Transverse colon (tissue), 4 donors: Measurements from ENCODE around the gene CEP250. TPM values are rescaled to one million over a fixed set of nuclear protein-coding genes. Genes with fewer than 3 reads are reported as not detected.
A peak's percentile ranks its signal among the peaks of the same experiment; 100 is the strongest.

Source experiments
- DNase-seq: peaks from one replicate; pipeline ENCODE4 v3.0.0-alpha.2; 2019
- H3K27ac ChIP-seq, 4 donors: fragments of 200-600 bp; sonication (generic); 2 replicates each; pipeline ENCODE4 v1.5.1; 2016 to 2018; ENCODE audit warnings: inconsistent platforms in 4 of 4
- H3K27me3 ChIP-seq: fragments of 200-600 bp; sonication (generic); 2 replicates; pipeline ENCODE4 v1.5.1; 2017; ENCODE audit warnings: inconsistent platforms
- H3K36me3 ChIP-seq, 4 donors: fragments of 200-600 bp; sonication (generic); 2 replicates each; pipeline ENCODE4 v1.5.1; 2017 to 2019; ENCODE audit warnings: inconsistent platforms in 4 of 4
- H3K4me1 ChIP-seq, 4 donors: fragments of 200-600 bp; sonication (generic); 2 replicates each; pipeline ENCODE4 v1.5.1; 2017 to 2020; ENCODE audit warnings: inconsistent platforms in 4 of 4
- H3K4me3 ChIP-seq, 4 donors: fragments of 200-600 bp; sonication (generic); 1 replicate in 1 of 4; 2 replicates in 3 of 4; pipeline versions ENCODE4 v1.5.1 to v1.6.1; 2017 to 2019; ENCODE audit warnings: inconsistent platforms in 4 of 4
- H3K9me3 ChIP-seq, 2 donors: fragments of 200-600 bp; sonication (generic); 2 replicates each; pipeline ENCODE4 v1.5.1; 2017 to 2019; ENCODE audit warnings: inconsistent platforms in 2 of 2
- EP300 ChIP-seq: sonication (generic); formaldehyde crosslinking; IDR thresholded peaks from one replicate; pipeline ENCODE4 v1.6.1; 2017; ENCODE audit warnings: antibody characterized with exemption, low read depth
- POLR2A ChIP-seq: fragments of 450-650 bp; IDR thresholded peaks from one replicate; pipeline ENCODE4 v1.6.1; 2016; ENCODE audit warnings: antibody characterized with exemption, mild to moderate bottlenecking, moderate library complexity
- POLR2AphosphoS5 ChIP-seq, 3 donors: sonication (generic); formaldehyde crosslinking; IDR thresholded peaks; one replicate each; pipeline ENCODE4 v1.6.1; 2016; ENCODE audit warnings: antibody characterized with exemption in 3 of 3
- WGBS, 2 donors: methylation state at CpG; one replicate each; pipeline ENCODE4 v1.1.5; 2018; ENCODE audit warnings: low coverage in 1 of 2; 5-methylcytosine and 5-hydroxymethylcytosine counted together
- in situ Hi-C, 4 donors: fragments of 200-750 bp; cut with MboI; loops; one replicate each; pipeline versions ENCODE4 v1.15.0 to v1.15.1; 2017; ENCODE audit warnings: low sequenced_read_pairs in 3 of 4, low pct_ligation_motif_present in 1 of 4, low pct_unique_long_range_greater_than_20kb in 1 of 4
- intact Hi-C: fragments of 100-400 bp; cut with DNase I; formaldehyde crosslinking; loops from one replicate; pipeline ENCODE4 v1.15.1; 2023; ENCODE audit warnings: low total_unique reads
- total RNA-seq, 4 donors: library from RNA; depleted of rRNA; stranded (reverse); fragments of >200 nt; gene quantifications; one replicate each; pipeline ENCODE4 v1.1.0, GENCODE V29; 2016
- TF ChIP-seq, protein P1 (sequence below), 5 experiments: fragments of 200-600 bp in 3 of 5; fragments of 450-650 bp in 2 of 5; sonication (generic) in 3 of 5; IDR thresholded peaks; 1 replicate in 2 of 5; 2 replicates in 3 of 5; pipeline ENCODE4 v1.5.1; 2016 to 2017; ENCODE audit warnings: antibody characterized with exemption in 5 of 5, inconsistent platforms in 3 of 5, mild to moderate bottlenecking in 2 of 5, moderate library complexity in 1 of 5

CEP250 gene
- total RNA-seq, 4 donors from 2014 or later: 22.8 to 38.6 (median 28.7) TPM

DNA sequence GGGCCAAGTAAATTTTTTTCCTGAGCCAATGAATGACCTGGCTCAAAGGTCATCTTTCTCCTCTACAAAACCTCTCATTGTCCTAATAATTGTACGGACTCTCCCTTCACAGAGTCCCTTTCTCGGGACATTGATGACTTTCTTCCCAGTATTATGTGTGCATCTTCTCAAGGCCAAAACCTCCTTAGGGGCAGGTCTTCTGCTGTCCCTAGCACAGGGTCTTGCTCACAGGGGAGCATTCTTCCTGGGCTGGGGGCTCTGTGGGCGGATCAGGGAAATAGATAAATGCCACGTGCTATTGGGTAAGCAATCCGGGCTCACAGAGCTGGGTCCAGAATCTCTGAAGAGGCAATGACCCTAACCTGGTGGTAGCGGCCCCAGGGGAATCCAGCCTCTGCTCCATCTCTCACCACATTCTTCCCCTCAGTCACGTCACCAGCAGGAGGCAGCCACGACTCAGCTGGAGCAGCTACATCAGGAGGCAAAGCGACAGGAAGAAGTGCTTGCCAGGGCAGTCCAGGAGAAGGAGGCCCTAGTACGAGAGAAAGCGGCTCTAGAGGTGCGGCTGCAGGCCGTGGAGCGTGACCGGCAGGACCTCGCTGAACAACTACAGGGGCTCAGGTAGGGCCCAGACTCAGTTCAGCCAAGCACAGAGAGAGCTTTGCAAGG is 23.5 kb downstream of the CEP250 start:
- intact Hi-C loops (no loop called here), in situ Hi-C loops (loop anchor here in 1 of 4 donors (25.0 kb wide), 1 partner anchor 408 kb away; no protein-coding TSS in a partner anchor)
- no peaks in the 10 kb centered on the region for H3K27me3 ChIP-seq
- peaks cover 0 to 50% (median 25%) of the 10 kb centered on the region in 4 donors for H3K36me3 ChIP-seq
- TF ChIP-seq, protein P1, sequence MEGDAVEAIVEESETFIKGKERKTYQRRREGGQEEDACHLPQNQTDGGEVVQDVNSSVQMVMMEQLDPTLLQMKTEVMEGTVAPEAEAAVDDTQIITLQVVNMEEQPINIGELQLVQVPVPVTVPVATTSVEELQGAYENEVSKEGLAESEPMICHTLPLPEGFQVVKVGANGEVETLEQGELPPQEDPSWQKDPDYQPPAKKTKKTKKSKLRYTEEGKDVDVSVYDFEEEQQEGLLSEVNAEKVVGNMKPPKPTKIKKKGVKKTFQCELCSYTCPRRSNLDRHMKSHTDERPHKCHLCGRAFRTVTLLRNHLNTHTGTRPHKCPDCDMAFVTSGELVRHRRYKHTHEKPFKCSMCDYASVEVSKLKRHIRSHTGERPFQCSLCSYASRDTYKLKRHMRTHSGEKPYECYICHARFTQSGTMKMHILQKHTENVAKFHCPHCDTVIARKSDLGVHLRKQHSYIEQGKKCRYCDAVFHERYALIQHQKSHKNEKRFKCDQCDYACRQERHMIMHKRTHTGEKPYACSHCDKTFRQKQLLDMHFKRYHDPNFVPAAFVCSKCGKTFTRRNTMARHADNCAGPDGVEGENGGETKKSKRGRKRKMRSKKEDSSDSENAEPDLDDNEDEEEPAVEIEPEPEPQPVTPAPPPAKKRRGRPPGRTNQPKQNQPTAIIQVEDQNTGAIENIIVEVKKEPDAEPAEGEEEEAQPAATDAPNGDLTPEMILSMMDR (IDR thresholded peaks at IDR 0.05): no peak
- TF ChIP-seq POLR2A (no peak), EP300 (no peak), POLR2AphosphoS5 (IDR thresholded peaks at IDR 0.05) (no peak)
- peak; percentile 24 for DNase-seq
- H3K4me3 ChIP-seq: no peak overlapping the region
- H3K27ac ChIP-seq: no peak overlapping the region
- no peaks in the 10 kb centered on the region for H3K4me1 ChIP-seq
- no peaks in the 10 kb centered on the region for H3K9me3 ChIP-seq
- WGBS, 2 donors: 88 to 89% methylated on average over 5 to 16 of the region's 16 CpGs

DNA sequence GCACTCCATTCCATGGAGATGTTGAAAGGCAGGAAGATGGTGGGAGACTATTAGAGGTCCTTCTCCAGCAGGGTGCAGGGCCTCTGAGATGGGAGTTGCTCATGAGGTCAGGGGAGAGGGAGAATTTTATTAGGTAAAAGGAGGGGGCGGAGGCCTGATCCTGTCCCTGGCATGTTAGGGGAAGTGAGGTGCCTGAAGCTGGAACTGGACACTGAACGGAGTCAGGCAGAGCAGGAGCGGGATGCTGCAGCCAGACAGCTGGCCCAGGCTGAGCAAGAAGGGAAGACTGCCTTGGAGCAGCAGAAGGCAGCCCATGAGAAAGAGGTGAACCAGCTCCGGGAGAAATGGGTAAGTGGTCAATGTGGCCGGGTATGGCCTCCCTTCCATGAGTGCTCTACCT is 24.4 kb downstream of the CEP250 start:
- Histone ChIP-seq H3K27me3 (no peaks in the 10 kb centered on the region), H3K4me1 (no peaks in the 10 kb centered on the region), H3K4me3 (no peak overlapping the region), H3K27ac (no peak overlapping the region), H3K36me3 (peaks cover 0 to 49% (median 24%) of the 10 kb centered on the region in 4 donors), H3K9me3 (no peaks in the 10 kb centered on the region)
- in situ Hi-C loops: loop anchor here in 1 of 4 donors (25.0 kb wide), 1 partner anchor 408 kb away; no protein-coding TSS in a partner anchor
- intact Hi-C loops: no loop called here
- 96 to 100% methylated on average over 2 to 5 of the region's 5 CpGs for WGBS, 2 donors
- TF ChIP-seq, protein P1 (IDR thresholded peaks at IDR 0.05): no peak
- TF ChIP-seq EP300: no peak
- no peak for DNase-seq

DNA sequence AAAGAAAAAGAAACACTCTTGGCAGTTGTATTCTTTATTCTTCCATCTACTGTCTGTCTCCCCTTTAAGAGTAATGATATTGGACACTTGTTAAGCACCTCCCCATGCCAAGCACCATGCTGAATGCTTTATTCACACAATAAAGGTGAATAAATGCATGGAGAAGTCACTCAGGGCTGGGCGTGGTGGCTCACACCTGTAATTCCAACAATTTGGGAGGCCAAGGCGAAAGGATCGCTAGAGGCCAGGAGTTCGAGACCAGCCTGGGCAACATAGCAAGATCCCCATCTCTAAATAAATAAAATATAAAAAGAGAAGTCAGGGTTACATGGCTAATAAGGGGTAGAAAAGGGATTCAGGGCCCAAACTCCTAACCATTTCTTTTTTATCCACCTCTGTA is 32.1 kb downstream of the CEP250 start:
- no peak for TF ChIP-seq POLR2A
- TF ChIP-seq POLR2AphosphoS5 (IDR thresholded peaks at IDR 0.05): no peak
- no peak for TF ChIP-seq EP300
- TF ChIP-seq, protein P1 (IDR thresholded peaks at IDR 0.05): no peak
- intact Hi-C loops: no loop called here
- H3K36me3 ChIP-seq: peaks cover 0 to 24% (median 4%) of the 10 kb centered on the region in 4 donors

DNA sequence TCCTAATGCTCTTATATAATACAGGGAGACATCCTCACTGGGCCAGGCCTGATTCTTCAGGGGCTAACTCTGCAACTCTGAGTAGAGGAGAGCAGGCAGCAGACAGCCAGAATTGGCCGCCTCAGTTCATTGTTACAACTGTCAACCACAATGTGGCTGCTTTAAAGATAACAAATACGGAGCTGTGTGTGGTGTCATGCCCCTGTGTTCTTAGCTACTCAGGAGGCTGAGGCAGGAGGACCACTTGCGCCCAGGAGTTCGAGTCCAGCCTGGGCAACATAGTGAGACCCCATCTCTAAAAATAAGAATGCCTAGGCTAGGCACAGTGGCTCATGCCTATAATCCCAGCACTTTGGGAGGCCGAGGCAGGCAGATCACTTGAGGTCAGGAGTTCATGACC is 34.3 kb downstream of the CEP250 start:
- peak overlapping the region in 1 of 4 donors; percentile 49 for H3K4me3 ChIP-seq
- intact Hi-C loops: no loop called here
- no peak for TF ChIP-seq POLR2AphosphoS5 (IDR thresholded peaks at IDR 0.05)
- no peak for TF ChIP-seq EP300
- TF ChIP-seq POLR2A: no peak
- TF ChIP-seq, protein P1 (IDR thresholded peaks at IDR 0.05): no peak
- in situ Hi-C loops: loop anchor here in 1 of 4 donors (25.0 kb wide), 1 partner anchor 398 kb away; no protein-coding TSS in a partner anchor
- 91% methylated on average over 5 of the region's 5 CpGs; no CpG with 5 or more reads in 1 of the 2 donors for WGBS, 2 donors
- H3K36me3 ChIP-seq: peaks cover 0 to 35% (median 6%) of the 10 kb centered on the region in 4 donors
- no peaks in the 10 kb centered on the region for H3K27me3 ChIP-seq
- no peaks in the 10 kb centered on the region for H3K4me1 ChIP-seq
- no peak for DNase-seq
- no peaks in the 10 kb centered on the region for H3K9me3 ChIP-seq
- no peak overlapping the region for H3K27ac ChIP-seq

More for the DNA sequence above, 32.1 kb downstream of the CEP250 start:
- Histone ChIP-seq H3K27me3 (no peaks in the 10 kb centered on the region), H3K9me3 (no peaks in the 10 kb centered on the region), H3K27ac (no peak overlapping the region), H3K4me1 (no peaks in the 10 kb centered on the region), H3K4me3 (no peak overlapping the region)
- in situ Hi-C loops: loop anchor here in 1 of 4 donors (25.0 kb wide), 1 partner anchor 400 kb away; no protein-coding TSS in a partner anchor
- no peak for DNase-seq
- WGBS, 2 donors: 95 to 100% methylated on average over 4 of the region's 4 CpGs
